Endothelial cell of umbilical vein (primary cell): ENCODE measurements around the gene SFXN4.

ENCODE experiments used
- EZH2 ChIP-seq: IDR thresholded peaks from 2 replicates; pipeline ENCODE4 v1.6.1; 2012; ENCODE audit warnings: borderline replicate concordance, low read depth, mild to moderate bottlenecking, moderate library complexity, low read length, inconsistent platforms; ENCODE audit not compliant: severe bottlenecking
- MYC ChIP-seq: IDR thresholded peaks from one replicate; pipeline ENCODE4 v1.6.1; 2011; ENCODE audit warnings: mild to moderate bottlenecking, low read depth, low read length
- TF ChIP-seq, protein P1 (sequence below): IDR thresholded peaks from 2 replicates; pipeline ENCODE4 v1.6.1; 2011; ENCODE audit not compliant: insufficient read depth, insufficient read length

- TF ChIP-seq EZH2: no peak
- TF ChIP-seq, protein P1, sequence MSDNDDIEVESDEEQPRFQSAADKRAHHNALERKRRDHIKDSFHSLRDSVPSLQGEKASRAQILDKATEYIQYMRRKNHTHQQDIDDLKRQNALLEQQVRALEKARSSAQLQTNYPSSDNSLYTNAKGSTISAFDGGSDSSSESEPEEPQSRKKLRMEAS: no peak
- TF ChIP-seq MYC: no peak
Measured at GRCh38 chr10:119103903-119104653, 61.4 kb downstream of the SFXN4 start, which contains the start of gene DENND10.
